Left renal cortex interstitium (tissue), 4 donors: ENCODE data around the gene CIAO2B. TPM values are rescaled to one million over a fixed set of nuclear protein-coding genes. Genes with fewer than 3 reads are reported as not detected.
"Not testable (repeated sequence)": the region's sequence is repeated elsewhere in the genome, so short reads cannot be mapped to it uniquely, and the experiment has no call there.

Experiments used
- DNase-seq, 4 donors: peaks; one replicate each; pipeline ENCODE4 v3.0.0-alpha.2; 2013; ENCODE audit warnings: low read depth in 4 of 4, low spot score in 2 of 4, missing footprints in 1 of 4
- polyA plus RNA-seq, 4 donors: library from polyadenylated mRNA; unstranded; fragments of 120-200 nt; gene quantifications; one replicate each; pipeline ENCODE4 v1.2.1, GENCODE V29; 2013; ENCODE audit not compliant: insufficient read length in 4 of 4

The CIAO2B gene
- polyA plus RNA-seq, 4 donors = 91.7 to 120 (median 98.8) TPM

DNA sequence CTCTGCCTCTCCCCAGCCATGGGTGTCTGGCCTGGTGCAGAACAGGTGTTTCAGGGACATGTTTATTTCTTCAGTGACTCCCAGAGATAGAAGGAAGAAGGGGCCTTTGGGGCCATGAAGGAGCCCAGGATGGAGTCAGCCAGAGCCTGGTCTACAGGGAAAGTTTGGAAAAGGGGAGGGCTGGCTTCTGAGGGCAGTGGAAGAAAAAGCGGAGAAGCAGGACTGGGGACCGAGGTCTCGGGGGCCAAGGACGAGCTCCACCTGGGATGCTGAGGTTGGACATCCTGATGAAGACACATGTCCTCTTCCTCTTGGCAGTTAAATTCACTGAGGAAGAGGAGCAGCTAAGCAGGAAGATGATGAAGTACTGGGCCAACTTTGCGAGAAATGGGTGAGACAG is 8.8 kb upstream of the CIAO2B start:
- DNase-seq = no peak

DNA sequence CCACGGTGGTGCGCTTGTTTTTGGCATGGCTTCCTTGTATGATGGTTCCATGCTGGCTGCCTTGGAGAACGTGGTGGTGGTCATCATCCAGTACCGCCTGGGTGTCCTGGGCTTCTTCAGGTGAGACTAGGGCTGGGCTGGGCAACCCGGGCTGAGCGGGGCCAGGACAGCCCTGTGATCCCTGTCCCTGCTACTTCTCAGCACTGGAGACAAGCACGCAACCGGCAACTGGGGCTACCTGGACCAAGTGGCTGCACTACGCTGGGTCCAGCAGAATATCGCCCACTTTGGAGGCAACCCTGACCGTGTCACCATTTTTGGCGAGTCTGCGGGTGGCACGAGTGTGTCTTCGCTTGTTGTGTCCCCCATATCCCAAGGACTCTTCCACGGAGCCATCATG is 6.0 kb upstream of the CIAO2B start:
- no peak for DNase-seq

DNA sequence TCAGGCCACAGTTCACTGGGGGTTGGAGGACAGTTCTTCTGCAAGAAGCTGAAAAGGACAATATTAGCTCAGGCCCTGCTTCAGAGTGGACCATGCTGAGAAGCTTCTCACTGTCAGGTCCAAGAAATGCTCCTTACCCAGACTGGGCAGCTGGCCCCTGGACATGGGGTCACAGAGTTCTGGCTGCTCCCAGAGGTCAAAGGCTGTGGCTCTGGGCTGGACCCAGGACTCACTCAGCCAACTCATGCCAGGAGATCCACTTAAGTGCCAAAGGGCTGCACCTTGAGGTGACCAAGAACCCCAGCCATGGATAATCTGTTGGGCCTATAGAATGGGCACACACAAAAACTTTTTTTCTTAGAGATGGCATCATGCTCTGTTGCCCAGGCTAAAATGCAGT is 5.2 kb upstream of the CIAO2B start:
- no peak for DNase-seq

DNA sequence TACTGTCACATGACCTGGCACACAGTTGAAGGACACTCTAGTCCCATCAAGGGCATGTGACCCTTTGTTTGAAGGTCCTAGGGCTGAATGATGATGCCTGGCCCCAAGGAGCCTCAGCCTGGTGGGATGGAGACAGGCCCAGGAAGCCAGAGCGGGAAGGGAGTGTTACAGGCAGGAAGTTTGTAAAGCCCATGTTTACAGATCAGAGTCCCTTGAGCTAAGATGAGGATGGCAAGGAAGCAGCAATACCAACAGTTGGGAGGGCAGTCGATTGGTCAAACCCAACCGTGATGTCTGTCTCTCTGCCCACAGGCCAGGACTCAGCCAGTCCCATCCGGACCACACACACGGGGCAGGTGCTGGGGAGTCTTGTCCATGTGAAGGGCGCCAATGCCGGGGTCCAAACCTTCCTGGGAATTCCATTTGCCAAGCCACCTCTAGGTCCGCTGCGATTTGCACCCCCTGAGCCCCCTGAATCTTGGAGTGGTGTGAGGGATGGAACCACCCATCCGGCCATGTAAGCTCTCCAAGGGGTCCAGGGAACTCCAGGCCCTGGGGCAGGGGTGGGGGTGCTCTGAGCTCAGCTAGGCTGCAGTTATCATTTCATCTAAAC is 3.6 kb upstream of the CIAO2B start:
- DNase-seq = no peak

DNA sequence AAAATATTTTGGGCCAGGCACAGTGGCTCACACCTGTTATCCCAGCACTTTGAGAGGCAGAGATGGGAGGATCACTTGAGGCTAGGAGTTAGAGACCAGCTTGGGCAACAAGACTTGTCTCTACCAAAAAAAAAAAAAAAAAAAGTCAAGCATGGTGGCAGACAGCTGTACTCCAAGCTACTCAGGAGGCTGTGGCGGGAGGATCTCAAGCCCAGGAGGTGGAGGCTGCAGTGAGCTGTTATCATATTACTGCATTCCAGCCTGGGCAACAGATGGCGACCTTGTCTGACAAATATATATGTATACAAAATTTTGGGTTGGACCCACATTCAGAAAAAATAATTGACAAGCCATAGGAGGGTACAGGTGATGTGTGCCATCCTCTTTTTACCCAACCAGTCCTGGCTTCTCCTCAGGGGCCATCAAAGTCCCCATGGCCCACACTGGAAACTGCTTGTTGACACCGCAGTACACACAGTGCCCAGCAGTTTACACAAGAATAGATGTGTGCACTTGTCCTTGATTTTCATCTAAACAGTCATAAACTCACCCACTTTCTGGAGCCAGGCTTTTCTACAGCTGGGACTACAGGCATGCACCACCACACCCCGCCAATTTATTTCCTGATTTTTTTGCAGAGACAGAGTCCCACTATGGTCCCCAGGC is 2.8 kb upstream of the CIAO2B start:
- DNase-seq = no peak

DNA sequence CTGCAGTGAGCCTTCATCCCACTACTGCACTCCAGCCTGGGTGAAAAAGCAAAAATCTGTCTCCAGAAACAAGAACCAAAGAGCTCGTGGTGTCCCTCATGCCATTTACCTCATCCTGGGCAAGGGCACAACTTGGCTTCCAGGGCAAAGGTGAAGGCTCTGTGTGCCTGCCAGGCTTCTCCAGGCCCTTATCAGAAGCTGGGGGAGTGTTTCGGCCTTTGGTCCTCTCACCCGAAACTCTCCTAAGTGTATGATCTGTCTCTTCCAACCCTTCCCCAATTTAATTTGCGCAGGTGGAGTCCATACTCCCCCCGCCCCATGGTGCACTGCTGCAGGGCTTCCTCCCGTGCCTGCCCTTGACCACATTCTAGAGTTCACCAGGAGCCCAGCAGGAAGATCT is 2.3 kb upstream of the CIAO2B start:
- DNase-seq = no peak

DNA sequence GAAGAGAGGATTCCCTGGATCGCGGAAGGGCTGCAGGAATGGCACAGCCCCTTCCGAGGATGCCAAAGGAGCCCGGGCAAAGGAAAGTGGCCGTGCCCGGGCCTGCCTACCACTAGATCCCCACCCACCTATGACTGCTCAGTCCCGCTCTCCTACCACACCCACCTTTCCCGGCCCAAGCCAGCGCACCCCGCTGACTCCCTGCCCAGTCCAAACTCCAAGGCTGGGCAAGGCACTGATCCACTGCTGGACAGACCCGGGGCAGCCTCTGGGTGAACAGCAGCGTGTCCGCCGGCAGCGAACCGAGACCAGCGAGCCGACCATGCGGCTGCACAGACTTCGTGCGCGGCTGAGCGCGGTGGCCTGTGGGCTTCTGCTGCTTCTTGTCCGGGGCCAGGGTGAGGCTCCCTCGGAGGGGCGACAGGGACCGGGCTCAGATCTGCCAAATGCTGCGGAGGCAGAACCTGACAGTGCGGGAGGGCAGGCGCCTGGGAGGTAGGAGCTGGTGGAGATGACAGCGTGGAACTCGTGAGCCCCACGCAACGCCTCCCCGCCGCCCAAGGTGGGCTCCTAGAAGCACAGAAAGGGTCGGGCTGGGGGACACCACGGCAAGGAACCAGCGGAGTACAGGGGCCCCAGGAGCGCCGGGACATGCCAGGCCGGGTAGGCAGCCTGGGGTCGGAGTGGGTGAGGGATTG is 1.3 kb upstream of the CIAO2B start, which contains the start of gene CES2:
Gene CES2, plus strand, starts transcription at position 203 of the 698 bp plus-strand sequence. Its CDS starts 120 bp downstream, at position 323.
- no peak for DNase-seq

DNA sequence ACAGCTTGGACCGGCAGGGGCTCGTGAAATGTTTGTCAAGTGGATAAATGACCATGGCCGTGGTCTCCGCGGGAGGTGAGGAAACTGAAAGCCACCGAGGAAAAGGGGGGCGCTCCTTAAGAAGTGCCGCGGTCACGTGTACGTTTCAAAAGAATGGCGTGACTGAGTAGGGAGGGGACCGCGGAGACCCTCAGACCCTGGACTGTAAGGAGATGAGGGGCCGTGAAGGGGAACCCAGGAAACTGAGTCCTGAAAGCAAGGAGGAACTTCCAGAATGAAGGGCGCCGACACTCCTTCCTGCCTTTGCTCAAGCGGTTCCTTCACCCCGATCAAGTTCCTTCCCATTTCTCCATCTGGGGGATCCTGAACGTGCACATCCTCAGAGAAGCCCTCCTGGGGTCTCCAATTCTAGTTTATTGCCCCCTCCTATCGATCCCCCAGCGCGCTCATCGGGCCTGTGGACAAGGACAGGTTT is 674 bp upstream of the CIAO2B start:
- DNase-seq = not testable (repeated sequence)

DNA sequence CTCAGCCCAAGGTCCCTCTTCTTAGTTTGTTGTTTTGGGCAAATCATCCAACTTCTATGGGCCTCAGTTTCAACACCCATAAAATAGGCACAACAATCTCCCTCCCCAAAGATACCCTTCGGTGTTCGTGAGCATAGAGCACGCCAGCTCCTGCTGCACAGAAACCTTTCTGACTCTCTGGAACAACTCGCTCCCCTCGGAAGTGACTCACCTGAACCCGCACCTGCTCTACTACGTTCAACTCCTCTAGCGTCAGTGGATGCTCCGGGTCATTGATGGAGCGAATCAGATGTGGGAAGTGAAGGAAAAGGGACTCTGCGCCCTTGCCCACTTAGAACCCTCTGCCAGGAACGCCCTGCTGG is 445 bp downstream of the CIAO2B start:
- no peak for DNase-seq

DNA sequence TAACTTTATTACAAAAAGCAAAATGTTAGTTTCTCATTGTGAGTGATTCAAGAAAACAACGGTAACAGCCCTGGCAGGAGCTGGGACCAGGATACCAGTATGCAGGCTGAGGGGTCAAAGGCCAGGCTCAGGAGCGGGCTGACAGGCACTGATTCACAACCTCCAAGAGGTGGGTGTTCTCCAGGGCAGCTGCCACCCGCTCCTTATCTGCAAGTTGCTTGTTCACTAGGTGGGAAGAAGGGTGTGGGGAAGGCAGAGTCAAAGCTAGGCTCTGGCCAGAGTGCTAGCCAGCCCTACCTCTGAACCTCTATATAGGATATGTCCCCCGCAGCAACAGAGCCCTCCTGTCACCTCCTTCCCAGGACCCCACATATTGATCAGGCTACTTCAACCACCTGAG is 2.1 kb downstream of the CIAO2B start:
- no peak for DNase-seq

DNA sequence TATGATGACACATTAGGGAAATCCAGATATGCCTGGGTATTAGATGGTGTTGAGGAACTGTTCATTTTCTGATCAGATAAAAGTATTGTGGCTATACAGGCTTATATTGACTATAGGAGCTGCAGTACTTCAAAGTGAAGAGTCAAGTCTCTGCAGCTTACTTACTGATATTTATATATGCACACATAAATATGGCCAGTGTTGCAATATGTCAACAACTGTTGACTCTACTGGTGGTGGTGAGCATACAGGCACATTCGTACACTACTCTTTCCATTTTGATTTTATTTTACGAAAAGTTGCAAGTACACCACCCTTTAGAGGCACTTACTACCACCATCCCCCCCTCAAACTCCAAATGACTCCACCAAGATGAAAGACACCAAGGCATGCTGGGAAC is 2.5 kb downstream of the CIAO2B start:
- no peak for DNase-seq

DNA sequence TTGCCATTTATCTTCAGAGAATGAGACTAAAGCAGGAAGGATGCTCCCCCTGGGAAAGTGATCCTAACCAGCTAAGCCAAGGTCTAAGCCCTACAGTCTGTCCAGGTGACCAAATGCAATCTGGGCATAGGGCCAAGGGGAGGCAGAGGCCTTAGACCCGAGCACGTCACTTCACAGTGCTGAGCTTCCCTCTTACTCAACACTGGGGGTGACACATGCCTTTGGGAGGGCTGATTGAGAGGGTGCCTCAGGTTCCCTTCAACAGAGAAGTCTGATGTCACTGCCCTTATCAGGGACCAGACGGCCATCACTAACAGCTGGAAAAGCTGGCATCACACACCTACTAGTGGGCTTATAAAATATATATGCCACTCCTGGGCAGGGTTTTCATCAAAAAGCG is 4.0 kb downstream of the CIAO2B start:
- DNase-seq = no peak

DNA sequence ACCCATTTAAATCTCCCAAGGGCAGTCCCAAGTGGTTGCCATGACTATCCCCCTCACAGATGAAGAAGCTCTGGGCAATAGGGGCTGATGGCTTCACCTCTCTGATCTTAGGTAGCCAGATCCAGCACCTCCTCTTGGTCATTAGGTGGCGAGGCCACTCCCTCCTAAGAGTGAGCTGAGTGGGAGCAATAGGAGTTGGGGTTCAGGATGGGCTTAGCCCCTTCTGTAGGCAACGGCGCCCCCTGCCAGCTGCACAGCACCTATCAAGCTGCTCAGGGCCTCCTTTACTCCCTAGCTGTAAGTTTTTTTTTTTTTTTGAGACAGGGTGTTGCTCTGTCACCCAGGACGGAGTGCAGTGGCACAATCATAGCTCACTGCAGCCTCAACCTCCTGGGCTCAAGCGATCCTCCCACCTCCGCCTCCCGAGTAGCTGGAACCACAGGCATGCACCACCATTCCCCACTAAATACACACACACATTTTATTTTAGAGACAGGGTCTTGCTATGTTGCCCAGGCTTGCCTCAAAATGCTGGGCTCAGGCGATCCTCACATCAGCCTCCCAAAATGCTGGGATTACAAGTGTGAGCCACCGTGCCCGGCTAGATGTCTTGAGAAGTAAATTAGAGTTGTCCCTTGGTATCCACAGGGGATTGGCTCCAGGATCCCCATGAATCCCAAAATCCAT is 5.4 kb downstream of the CIAO2B start:
- no peak for DNase-seq

DNA sequence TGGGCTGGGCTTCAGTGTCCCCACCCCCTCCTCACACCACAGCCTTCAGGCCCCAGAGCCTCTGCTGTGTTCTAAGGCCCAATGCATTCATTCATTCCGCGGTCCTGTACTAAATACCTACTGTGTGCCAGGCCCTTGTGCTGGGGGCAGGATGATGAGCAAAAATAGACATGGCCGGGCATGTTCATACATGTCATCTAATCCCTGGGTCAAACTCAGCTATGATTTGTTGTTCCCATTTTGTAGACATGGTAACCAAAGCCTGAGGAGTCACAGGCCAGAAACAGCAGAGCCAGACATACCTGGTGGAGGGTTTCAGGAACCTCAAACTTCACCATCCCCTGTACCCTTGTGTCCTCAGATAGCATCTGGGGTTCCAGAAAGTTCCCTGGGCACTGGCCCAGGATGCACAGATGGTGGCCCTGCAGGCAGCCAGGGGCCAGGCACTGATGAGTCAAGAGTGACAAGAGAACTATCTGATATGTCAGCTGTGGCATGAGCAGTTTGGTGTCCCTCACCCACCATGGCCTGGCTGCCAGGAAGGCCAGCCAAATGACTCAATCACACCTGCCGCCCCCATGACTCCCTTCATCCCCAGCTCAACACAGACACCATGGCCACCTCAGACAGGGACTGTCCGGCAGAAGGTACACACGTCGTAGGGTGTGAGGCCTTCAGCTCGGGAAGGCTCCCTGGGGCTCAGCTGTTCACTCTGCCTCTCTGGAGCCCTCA is 6.1 kb downstream of the CIAO2B start:
- DNase-seq = no peak

DNA sequence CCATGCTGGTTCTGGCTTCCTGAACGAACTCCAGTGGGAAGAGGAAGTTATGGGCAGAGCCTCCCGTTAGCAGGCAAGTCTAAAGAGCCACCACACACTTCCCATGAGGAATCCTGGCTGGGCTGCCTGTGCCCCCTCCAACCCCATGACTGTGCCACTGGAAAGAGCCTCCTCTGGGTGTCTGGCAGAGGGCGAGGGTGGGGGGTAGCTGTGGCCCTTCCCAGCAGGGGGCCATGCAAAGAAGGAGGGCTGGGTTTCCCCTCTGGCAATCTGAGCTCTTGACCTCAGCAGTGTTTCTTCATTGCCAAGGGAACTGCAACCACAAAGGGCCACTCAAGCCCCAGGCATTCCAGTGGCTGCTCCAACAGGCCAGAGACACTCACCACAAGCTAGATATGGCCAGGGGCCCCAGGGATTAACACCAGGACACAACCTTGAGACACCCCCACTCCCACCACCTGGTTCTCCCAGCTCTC is 7.2 kb downstream of the CIAO2B start:
- no peak for DNase-seq

DNA sequence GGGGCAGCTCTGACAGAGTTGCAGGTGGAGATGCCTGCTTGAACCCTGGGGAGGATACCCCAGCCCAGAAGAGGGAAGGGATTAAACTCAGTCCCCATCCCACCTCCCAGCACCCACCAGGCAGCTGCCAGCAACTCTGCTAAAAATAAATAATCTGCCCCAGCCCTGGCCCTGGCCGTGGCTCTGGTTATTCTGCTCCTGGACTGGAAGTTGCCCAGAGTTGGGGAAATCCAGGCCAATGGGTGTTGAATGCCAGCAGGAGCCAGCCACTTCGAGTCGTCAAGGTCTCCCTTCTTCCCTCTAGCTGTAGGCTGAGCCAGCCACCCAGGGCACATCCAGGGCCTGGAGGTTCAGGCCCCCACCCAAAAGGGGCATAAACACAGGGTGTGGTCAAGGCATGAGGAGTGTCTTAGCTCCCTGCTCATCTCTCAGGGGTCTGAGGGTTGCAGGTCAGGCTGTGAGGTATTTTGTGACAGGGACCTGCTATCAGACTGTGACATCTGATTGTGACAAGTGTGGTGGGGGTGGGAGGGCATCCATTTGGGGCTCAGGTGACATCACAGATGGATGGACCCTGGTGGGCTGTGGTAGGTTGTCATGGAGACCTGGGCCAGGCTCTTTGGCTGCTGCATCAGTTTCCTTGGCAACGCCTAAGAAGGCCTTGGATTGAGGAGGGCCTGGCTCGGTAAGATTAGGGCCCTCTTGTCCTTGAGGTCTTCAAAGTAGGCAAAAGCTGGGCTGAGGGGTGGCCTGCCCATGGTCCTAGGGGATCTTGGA is 7.8 kb downstream of the CIAO2B start:
- DNase-seq = no peak

DNA sequence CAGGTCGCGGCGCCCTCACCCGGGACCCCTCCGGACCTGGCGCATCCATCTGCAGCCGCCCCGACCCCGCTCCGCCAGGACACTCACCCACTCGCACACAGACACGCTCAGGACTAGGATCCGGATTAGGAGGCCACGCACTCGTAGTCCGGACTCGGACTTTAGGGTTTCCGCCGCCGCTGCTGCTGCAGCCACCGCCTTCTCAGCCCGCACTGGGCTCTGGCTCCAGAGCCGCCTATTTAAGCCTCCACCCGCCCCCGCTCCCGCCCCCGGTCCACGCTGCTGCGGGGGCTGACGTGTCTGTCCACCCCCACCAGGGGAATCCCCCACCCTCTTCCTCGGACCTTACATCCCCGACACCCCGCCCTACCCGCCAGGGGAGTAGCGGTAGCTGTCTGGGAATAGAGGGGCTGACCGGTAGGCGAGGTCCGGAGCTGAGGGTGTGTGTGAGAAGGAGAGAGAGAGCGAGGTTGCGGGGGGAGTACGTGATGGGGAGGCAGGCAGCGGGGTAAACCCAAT is 8.8 kb downstream of the CIAO2B start, which contains the start of gene RRAD:
Gene RRAD, minus strand, starts transcription at position 214 of the 519 bp plus-strand sequence. CDS start 356 bp downstream, outside the sequence.
- no peak for DNase-seq

DNA sequence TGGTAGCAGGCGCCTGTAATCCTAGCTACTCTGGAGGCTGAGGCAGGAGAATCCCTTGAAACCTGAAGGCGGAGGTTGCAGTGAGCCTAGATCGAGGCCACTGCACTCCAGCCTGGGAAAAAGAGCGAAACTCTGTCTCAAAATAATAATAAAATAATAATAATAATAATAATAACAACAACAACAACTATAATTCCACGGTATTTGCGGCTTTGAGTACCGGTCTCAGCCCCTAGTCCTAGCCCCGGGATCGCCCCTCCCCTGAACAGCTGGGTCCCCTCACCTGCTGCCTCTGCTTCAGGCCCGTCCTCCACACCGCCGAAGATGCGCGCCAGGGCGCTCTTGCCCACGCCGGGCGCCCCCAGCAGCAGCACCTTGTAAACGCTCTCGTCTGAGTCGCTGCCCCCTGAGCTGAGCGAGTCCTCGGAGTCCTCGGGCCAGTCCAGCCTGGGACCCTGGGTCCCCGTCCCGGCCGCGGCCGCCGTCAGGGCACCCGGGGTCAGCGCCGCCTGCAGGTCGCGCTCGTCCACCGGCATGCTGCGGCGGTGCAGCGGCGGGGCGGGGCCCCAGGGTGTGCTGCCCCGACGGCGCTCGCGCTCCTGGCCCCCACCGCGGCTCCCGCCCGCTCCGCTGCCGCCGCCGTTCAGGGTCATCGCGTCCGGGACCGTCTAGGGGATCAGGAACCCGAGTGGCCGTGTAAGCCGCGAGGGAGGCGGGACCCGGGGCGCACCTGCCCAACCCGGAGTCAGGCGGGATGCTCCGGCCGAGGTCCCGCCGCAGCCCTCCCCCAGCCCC is 9.5 kb downstream of the CIAO2B start:
- no peak for DNase-seq

DNA sequence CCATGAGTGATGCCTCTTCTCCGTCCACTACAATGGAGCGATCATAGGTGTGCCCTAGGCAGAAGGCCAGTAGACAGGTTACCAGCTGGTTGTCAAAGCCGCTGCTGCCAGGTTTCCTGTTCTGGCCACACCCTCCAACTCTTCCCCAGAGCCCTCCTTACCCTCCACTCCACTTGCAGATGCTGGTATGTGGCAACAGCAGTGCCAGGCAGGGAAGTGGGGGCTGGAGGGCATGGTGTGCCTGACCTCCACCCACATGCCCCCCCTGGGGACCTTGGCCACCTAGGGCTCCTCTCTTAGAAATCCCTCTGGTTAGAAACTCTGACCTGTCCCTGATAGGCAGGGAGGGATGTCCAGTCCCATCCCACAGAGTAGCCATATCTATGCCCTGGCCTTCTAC is 10.3 kb downstream of the CIAO2B start:
- DNase-seq = no peak
